RKO (cell line): ENCODE results near the gene KCNMB3.
"Not testable (repeated sequence)": the region's sequence is repeated elsewhere in the genome, so short reads cannot be mapped to it uniquely, and the experiment has no call there.

ENCODE experiments used
- DNase-seq: peaks from one replicate; pipeline ENCODE4 v3.0.0-alpha.2; 2016; ENCODE audit warnings: low spot score

KCNMB3 gene

GRCh38 chr3:179250803-179251476, at the start of gene KCNMB3:
KCNMB3 (minus strand) TSS chr3:179251114; CDS start chr3:179250990, 124 bp downstream.
- DNase-seq = no peak

GRCh38 chr3:179299999-179300613, 49.2 kb upstream of the KCNMB3 start:
- no peak for DNase-seq

- no peak for DNase-seq
Observed at GRCh38 chr3:179299316-179299715, 48.4 kb upstream of the KCNMB3 start.

GRCh38 chr3:179297971-179298725, 47.2 kb upstream of the KCNMB3 start:
- DNase-seq = no peak

- DNase-seq = no peak
Observed at GRCh38 chr3:179292450-179292849, 41.5 kb upstream of the KCNMB3 start.

GRCh38 chr3:179289295-179289694, 38.4 kb upstream of the KCNMB3 start:
- no peak for DNase-seq

GRCh38 chr3:179288845-179289244, 37.9 kb upstream of the KCNMB3 start:
- no peak for DNase-seq

GRCh38 chr3:179286331-179286730, 35.4 kb upstream of the KCNMB3 start:
- no peak for DNase-seq

- no peak for DNase-seq
Observed at GRCh38 chr3:179281825-179282224, 30.9 kb upstream of the KCNMB3 start.

GRCh38 chr3:179279837-179280236, 28.9 kb upstream of the KCNMB3 start:
- no peak for DNase-seq

GRCh38 chr3:179278932-179279693, 28.2 kb upstream of the KCNMB3 start:
- DNase-seq = no peak

- no peak for DNase-seq
Observed at GRCh38 chr3:179278151-179278550, 27.2 kb upstream of the KCNMB3 start.

- DNase-seq = no peak
Observed at GRCh38 chr3:179276743-179277142, 25.8 kb upstream of the KCNMB3 start.

GRCh38 chr3:179276001-179276400, 25.1 kb upstream of the KCNMB3 start:
- DNase-seq = no peak

- not testable (repeated sequence) for DNase-seq
Observed at GRCh38 chr3:179274434-179274833, 23.5 kb upstream of the KCNMB3 start.

- no peak for DNase-seq
Observed at GRCh38 chr3:179272385-179272784, 21.5 kb upstream of the KCNMB3 start.

- DNase-seq = no peak
Observed at GRCh38 chr3:179269152-179269707, 18.3 kb upstream of the KCNMB3 start.

- no peak for DNase-seq
Observed at GRCh38 chr3:179268400-179269051, 17.6 kb upstream of the KCNMB3 start.

- DNase-seq = no peak
Observed at GRCh38 chr3:179266701-179267211, 15.8 kb upstream of the KCNMB3 start.

- DNase-seq = no peak
Observed at GRCh38 chr3:179265875-179266274, 15.0 kb upstream of the KCNMB3 start.

GRCh38 chr3:179265092-179265491, 14.2 kb upstream of the KCNMB3 start:
- DNase-seq = no peak
